22Rv1 (cell line): ENCODE results near the gene COL25A1.

Experiments
- H3K27ac ChIP-seq: fragments of 450-650 bp; 2 replicates; pipeline ENCODE4 v1.5.1; 2017
- ZFX ChIP-seq: fragments of 450-650 bp; IDR thresholded peaks from 2 replicates; pipeline ENCODE4 v1.6.1; 2017; ENCODE audit warnings: antibody characterized with exemption, borderline replicate concordance
- TF ChIP-seq, protein P1 (sequence below): fragments of 450-650 bp; IDR thresholded peaks from 2 replicates; pipeline ENCODE4 v1.5.1; 2017; ENCODE audit warnings: mild to moderate bottlenecking

COL25A1 gene

DNA sequence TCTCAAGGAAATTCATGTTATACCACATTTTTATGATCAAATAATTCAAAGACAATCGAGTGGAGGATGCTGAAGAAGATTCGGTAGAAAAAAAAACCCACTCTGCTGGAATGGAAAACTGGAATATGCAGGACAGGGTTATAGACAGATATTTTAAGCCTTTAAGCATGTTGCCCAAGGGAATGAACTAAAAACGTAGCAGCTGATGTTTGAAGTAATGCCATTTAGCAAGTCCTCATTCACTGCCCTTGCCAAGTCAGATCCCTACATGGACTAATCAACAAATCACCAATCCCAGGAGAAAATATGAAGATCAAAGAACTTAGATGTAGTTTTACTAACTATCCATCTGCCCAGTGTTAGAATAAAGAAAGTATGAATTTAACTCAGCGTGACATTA lies 464.0 kb downstream of the COL25A1 start:
- no peak for TF ChIP-seq ZFX
- TF ChIP-seq, protein P1, sequence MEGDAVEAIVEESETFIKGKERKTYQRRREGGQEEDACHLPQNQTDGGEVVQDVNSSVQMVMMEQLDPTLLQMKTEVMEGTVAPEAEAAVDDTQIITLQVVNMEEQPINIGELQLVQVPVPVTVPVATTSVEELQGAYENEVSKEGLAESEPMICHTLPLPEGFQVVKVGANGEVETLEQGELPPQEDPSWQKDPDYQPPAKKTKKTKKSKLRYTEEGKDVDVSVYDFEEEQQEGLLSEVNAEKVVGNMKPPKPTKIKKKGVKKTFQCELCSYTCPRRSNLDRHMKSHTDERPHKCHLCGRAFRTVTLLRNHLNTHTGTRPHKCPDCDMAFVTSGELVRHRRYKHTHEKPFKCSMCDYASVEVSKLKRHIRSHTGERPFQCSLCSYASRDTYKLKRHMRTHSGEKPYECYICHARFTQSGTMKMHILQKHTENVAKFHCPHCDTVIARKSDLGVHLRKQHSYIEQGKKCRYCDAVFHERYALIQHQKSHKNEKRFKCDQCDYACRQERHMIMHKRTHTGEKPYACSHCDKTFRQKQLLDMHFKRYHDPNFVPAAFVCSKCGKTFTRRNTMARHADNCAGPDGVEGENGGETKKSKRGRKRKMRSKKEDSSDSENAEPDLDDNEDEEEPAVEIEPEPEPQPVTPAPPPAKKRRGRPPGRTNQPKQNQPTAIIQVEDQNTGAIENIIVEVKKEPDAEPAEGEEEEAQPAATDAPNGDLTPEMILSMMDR = no peak
- no peak overlapping the region for H3K27ac ChIP-seq

- no peak overlapping the region for H3K27ac ChIP-seq
- TF ChIP-seq, protein P1 = peak; percentile 74
- TF ChIP-seq ZFX = no peak
These were observed 467.5 kb downstream of the COL25A1 start for GRCh38 chr4:108834835-108835384.

DNA sequence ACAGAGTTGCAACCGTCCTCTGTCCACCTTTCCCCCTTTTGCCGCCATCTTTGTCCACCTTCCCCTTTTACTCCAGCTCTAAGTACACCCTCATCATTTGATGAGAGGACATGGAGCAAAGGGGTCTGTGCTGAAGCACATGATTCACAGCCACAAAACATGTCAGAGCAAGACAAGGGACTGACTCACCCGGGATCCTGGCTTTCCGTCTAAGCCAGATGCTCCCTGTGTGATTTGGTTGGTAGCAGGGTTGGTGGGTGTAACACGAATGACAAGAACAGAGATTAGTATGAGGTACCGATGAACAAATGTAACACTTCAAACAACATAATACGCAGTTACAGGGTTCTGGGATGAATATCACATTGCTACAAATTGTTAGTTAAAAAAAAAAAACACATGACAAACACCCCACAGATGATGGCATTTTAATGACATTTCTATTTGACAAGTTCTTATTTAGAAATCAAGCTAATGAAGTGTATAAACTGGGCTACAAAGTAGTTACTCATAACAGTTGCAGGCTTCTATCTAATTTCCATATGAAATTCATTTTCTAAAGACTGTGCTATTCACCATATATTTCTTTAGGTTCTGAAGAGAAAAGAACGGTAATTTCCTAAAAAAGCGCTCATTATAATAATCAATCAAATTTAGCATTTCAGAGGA lies 468.2 kb downstream of the COL25A1 start:
- no peak overlapping the region for H3K27ac ChIP-seq
- TF ChIP-seq, protein P1 = no peak
- TF ChIP-seq ZFX = no peak

- TF ChIP-seq ZFX = no peak
- TF ChIP-seq, protein P1 = no peak
- no peak overlapping the region for H3K27ac ChIP-seq
These were observed 469.4 kb downstream of the COL25A1 start for GRCh38 chr4:108833046-108833445.

GRCh38 chr4:108831886-108832285 lies 470.6 kb downstream of the COL25A1 start:
- no peak overlapping the region for H3K27ac ChIP-seq
- TF ChIP-seq, protein P1 = no peak
- TF ChIP-seq ZFX = no peak

GRCh38 chr4:108831291-108831690 lies 471.2 kb downstream of the COL25A1 start:
- TF ChIP-seq ZFX = no peak
- TF ChIP-seq, protein P1 = no peak
- H3K27ac ChIP-seq = no peak overlapping the region

- TF ChIP-seq, protein P1 = no peak
- TF ChIP-seq ZFX = no peak
- no peak overlapping the region for H3K27ac ChIP-seq
These were observed 471.8 kb downstream of the COL25A1 start for GRCh38 chr4:108830509-108831244.
